ENCODE measurements around the gene SSH2.
A peak's percentile ranks its signal among the peaks of the same experiment; 100 is the strongest.

DNA sequence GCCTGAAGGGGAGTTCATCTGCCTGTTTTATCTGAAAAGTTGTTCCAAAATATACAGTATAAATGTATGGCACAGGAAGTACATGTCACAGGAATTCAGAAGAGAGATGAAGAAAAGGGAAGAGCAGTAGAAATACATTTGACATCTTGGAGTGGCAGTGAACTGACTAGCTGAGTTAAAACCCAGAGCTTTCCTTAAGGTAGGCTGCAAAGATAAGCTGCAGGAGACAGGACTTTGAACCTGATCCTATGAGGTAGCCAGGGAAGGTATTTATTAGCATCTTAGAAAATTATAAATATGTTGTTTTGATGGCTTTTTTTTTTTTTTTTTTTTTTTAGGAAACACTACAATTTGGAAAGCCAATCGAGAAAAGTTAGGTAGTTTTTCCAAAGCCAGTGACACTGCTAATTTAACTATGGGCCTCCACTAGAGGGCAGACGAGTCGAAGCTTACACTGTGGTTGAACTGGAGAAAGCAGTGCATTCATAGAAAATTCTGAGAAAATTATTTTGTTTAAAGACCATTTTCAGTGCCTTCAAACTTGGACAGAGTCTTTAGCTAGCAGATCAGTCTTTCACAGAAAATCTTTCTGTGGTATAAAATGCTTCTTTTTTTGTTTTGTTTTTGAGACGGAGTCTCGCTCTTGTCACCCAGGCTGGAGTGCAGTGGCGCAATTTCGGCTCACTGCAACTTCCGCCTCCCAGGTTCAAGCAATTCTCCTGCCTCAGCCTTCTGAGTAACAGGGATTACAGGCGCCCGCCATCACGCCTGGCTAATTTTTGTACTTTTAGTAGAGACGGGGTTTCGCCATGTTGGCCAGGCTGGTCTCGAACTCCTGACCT lies 122.3 kb downstream of the SSH2 start:
- TF ChIP-seq SMC3 (conservative IDR thresholded peaks at IDR 0.05; ENCODE audit: poor library complexity) (peak; percentile 87), POLR2AphosphoS5 (IDR thresholded peaks at IDR 0.05) (no peak), EZH2 (IDR thresholded peaks at IDR 0.05; ENCODE audit: borderline replicate concordance, insufficient read depth, low read length, poor library complexity, severe bottlenecking) (no peak), TAF1 (IDR thresholded peaks at IDR 0.05; ENCODE audit: low read depth) (no peak)
- TF ChIP-seq, protein P1, sequence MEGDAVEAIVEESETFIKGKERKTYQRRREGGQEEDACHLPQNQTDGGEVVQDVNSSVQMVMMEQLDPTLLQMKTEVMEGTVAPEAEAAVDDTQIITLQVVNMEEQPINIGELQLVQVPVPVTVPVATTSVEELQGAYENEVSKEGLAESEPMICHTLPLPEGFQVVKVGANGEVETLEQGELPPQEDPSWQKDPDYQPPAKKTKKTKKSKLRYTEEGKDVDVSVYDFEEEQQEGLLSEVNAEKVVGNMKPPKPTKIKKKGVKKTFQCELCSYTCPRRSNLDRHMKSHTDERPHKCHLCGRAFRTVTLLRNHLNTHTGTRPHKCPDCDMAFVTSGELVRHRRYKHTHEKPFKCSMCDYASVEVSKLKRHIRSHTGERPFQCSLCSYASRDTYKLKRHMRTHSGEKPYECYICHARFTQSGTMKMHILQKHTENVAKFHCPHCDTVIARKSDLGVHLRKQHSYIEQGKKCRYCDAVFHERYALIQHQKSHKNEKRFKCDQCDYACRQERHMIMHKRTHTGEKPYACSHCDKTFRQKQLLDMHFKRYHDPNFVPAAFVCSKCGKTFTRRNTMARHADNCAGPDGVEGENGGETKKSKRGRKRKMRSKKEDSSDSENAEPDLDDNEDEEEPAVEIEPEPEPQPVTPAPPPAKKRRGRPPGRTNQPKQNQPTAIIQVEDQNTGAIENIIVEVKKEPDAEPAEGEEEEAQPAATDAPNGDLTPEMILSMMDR (IDR thresholded peaks at IDR 0.05; ENCODE audit: poor library complexity, severe bottlenecking) = peak; percentile 83
- TF ChIP-seq, protein P2, sequence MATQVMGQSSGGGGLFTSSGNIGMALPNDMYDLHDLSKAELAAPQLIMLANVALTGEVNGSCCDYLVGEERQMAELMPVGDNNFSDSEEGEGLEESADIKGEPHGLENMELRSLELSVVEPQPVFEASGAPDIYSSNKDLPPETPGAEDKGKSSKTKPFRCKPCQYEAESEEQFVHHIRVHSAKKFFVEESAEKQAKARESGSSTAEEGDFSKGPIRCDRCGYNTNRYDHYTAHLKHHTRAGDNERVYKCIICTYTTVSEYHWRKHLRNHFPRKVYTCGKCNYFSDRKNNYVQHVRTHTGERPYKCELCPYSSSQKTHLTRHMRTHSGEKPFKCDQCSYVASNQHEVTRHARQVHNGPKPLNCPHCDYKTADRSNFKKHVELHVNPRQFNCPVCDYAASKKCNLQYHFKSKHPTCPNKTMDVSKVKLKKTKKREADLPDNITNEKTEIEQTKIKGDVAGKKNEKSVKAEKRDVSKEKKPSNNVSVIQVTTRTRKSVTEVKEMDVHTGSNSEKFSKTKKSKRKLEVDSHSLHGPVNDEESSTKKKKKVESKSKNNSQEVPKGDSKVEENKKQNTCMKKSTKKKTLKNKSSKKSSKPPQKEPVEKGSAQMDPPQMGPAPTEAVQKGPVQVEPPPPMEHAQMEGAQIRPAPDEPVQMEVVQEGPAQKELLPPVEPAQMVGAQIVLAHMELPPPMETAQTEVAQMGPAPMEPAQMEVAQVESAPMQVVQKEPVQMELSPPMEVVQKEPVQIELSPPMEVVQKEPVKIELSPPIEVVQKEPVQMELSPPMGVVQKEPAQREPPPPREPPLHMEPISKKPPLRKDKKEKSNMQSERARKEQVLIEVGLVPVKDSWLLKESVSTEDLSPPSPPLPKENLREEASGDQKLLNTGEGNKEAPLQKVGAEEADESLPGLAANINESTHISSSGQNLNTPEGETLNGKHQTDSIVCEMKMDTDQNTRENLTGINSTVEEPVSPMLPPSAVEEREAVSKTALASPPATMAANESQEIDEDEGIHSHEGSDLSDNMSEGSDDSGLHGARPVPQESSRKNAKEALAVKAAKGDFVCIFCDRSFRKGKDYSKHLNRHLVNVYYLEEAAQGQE (IDR thresholded peaks at IDR 0.05; ENCODE audit: borderline replicate concordance) = no peak

All from neural cell (in vitro differentiated cells).